GM12891 (cell line): ENCODE measurements around the gene DNAJC11.

Experiments used
- PAX5 ChIP-seq: IDR thresholded peaks from 2 replicates; pipeline ENCODE4 v1.6.1; 2011; ENCODE audit warnings: low read length, moderate library complexity, mild to moderate bottlenecking; ENCODE audit not compliant: insufficient read depth, severe bottlenecking
- POLR2A ChIP-seq: IDR thresholded peaks from 2 replicates; pipeline ENCODE4 v1.6.1; 2011; ENCODE audit warnings: low read depth, low read length, control low read depth
- POLR2AphosphoS5 ChIP-seq: IDR thresholded peaks from 2 replicates; pipeline ENCODE4 v1.6.1; 2011; ENCODE audit warnings: low read depth, low read length, control low read depth
- TAF1 ChIP-seq: IDR thresholded peaks from 2 replicates; pipeline ENCODE4 v1.6.1; 2011; ENCODE audit warnings: low read depth, low read length, control low read depth

- TF ChIP-seq POLR2A: no peak
- no peak for TF ChIP-seq TAF1
- TF ChIP-seq POLR2AphosphoS5: no peak
- TF ChIP-seq PAX5: no peak
Observed at GRCh38 chr1:6658359-6659060, 43.1 kb downstream of the DNAJC11 start.
